Hepatocyte (in vitro differentiated cells): ENCODE results near the gene MRPS30.

Experiments used
- EZH2 ChIP-seq: fragments of 200-600 bp; sonication (generic); IDR thresholded peaks from 2 replicates; pipeline ENCODE4 v1.6.1; 2016; ENCODE audit warnings: antibody characterized with exemption, mild to moderate bottlenecking, borderline replicate concordance
- EZH2phosphoT487 ChIP-seq: fragments of 200-600 bp; sonication (generic); IDR thresholded peaks from one replicate; pipeline ENCODE4 v1.6.1; 2018; ENCODE audit warnings: antibody characterized with exemption, mild to moderate bottlenecking, low read depth, moderate library complexity; ENCODE audit not compliant: unreplicated experiment, severe bottlenecking
- TF ChIP-seq, protein P1 (sequence below): fragments of 200-600 bp; sonication (generic); IDR thresholded peaks from 2 replicates; pipeline ENCODE4 v1.5.1; 2016; ENCODE audit warnings: antibody characterized with exemption, mild to moderate bottlenecking; ENCODE audit not compliant: poor library complexity

DNA sequence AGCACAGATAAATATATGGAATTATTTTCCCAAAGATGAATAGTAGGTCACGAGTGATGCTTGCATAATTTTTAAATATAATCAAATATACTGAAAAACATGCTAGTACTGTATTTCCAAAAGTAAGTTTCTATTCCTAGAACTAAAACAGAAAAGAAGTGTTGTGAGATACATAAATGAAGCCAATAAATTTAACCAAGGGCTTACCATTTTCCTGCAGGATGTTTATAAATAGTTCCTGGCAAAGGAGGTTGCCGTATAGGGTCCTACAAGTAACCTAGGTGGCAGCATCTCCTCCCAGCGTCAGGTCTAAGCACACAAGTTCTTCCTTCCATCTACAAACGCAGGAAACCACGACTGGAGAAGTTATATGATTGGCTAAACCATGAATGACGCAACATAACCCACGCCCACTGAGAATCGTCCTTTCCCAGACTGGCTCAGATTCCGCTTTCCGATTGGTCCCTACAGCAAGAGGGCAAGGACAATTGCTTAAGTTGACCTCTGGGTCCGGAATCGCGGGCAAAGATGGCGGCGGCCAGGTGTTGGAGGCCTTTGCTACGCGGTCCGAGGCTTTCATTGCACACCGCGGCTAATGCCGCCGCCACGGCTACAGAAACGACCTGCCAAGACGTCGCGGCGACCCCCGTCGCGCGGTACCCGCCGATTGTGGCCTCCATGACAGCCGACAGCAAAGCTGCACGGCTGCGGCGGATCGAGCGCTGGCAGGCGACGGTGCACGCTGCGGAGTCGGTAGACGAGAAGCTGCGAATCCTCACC, at the start of gene MRPS30:
- TF ChIP-seq, protein P1, sequence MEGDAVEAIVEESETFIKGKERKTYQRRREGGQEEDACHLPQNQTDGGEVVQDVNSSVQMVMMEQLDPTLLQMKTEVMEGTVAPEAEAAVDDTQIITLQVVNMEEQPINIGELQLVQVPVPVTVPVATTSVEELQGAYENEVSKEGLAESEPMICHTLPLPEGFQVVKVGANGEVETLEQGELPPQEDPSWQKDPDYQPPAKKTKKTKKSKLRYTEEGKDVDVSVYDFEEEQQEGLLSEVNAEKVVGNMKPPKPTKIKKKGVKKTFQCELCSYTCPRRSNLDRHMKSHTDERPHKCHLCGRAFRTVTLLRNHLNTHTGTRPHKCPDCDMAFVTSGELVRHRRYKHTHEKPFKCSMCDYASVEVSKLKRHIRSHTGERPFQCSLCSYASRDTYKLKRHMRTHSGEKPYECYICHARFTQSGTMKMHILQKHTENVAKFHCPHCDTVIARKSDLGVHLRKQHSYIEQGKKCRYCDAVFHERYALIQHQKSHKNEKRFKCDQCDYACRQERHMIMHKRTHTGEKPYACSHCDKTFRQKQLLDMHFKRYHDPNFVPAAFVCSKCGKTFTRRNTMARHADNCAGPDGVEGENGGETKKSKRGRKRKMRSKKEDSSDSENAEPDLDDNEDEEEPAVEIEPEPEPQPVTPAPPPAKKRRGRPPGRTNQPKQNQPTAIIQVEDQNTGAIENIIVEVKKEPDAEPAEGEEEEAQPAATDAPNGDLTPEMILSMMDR = peak; percentile 47
- TF ChIP-seq EZH2 (no peak), EZH2phosphoT487 (no peak)
